Frontal cortex (tissue), 4 donors: ENCODE results near the gene ABHD16B. TPM values are rescaled to one million over a fixed set of nuclear protein-coding genes. Genes with fewer than 3 reads are reported as not detected.
A peak's percentile ranks its signal among the peaks of the same experiment; 100 is the strongest.

Experiments
- DNase-seq, 2 donors: peaks; one replicate each; pipeline ENCODE4 v3.0.0; 2012; ENCODE audit warnings: low spot score in 2 of 2
- FAIRE-seq: peaks from 2 replicates; lab custom pipeline; 2012; peaks lifted over from hg19 to GRCh38; lab: Jason Lieb, UNC
- total RNA-seq: library from RNA; depleted of rRNA; stranded (reverse); fragments of >200 nt; gene quantifications from one replicate; pipeline ENCODE4 v1.2.3, GENCODE V29; 2014
- donor health status: control.
- donor health status: control.
- donor health status: control.

Gene ABHD16B
- total RNA-seq, 1 donor from 2014 or later, result not detected

GRCh38 chr20:63891061-63892002 is 30.0 kb downstream of the ABHD16B start:
- DNase-seq (no peak), FAIRE-seq (no peak)

- no peak for DNase-seq
- FAIRE-seq, result no peak
These were observed 31.1 kb downstream of the ABHD16B start for GRCh38 chr20:63892402-63892801.

- no peak for DNase-seq
- FAIRE-seq, result no peak
These were observed 32.7 kb downstream of the ABHD16B start for GRCh38 chr20:63893999-63894357.

- FAIRE-seq (no peak), DNase-seq (peak; percentile 100)
These were observed 33.3 kb downstream of the ABHD16B start, which contains the start of gene DNAJC5 for GRCh38 chr20:63894358-63895201. TSS of gene DNAJC5 (plus strand) at chr20:63895126. CDS start at chr20:63928346, 33,220 bp downstream.

GRCh38 chr20:63895202-63895951 is 34.1 kb downstream of the ABHD16B start:
- FAIRE-seq (no peak), DNase-seq (no peak)

- FAIRE-seq, result no peak
These were observed 34.6 kb downstream of the ABHD16B start for GRCh38 chr20:63895952-63896263.

GRCh38 chr20:63896264-63897105 is 35.2 kb downstream of the ABHD16B start:
- no peak for FAIRE-seq
- no peak for DNase-seq

More at GRCh38 chr20:63895952-63896263, 34.6 kb downstream of the ABHD16B start:
- DNase-seq, result no peak

- DNase-seq (no peak), FAIRE-seq (no peak)
These were observed 36.8 kb downstream of the ABHD16B start for GRCh38 chr20:63897978-63898561.

- no peak for FAIRE-seq
- no peak for DNase-seq
These were observed 37.7 kb downstream of the ABHD16B start for GRCh38 chr20:63898882-63899558.

GRCh38 chr20:63900413-63900812 is 39.1 kb downstream of the ABHD16B start:
- no peak for DNase-seq
- no peak for FAIRE-seq

GRCh38 chr20:63903796-63904561 is 42.7 kb downstream of the ABHD16B start:
- DNase-seq (no peak), FAIRE-seq (no peak)

GRCh38 chr20:63908008-63908682 is 46.8 kb downstream of the ABHD16B start:
- no peak for FAIRE-seq
- DNase-seq, result no peak

- DNase-seq (no peak), FAIRE-seq (no peak)
These were observed 49.9 kb downstream of the ABHD16B start for GRCh38 chr20:63911176-63911575.
